ENCODE results near the gene RMI2. TPM values are rescaled to one million over a fixed set of nuclear protein-coding genes. Genes with fewer than 3 reads are reported as not detected.

RMI2 gene
- total and polyA plus RNA-seq, 2 of the 8 experiments (the other 6 are each of a cell fraction or from before 2014, with no cell fraction given), result 58.2 to 96.0 TPM

DNA sequence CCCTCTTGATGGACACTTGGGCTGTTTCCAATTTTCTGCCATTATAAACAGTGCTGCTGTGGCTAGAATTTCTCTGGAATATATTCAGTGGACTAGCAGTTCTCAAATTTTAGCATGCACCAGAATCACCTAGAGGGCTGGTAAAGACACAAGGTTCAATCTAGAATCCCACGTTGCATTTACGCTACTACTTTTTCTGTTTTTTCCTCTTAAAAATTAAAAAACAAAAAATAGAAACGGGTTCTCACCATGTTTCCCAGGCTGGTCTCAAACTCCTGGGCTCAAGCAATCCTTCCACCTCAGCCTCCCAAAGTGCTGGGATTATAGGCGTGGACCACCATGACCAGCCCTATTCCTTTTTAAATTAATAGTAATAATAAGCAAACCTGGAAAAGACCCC, 49.6 kb upstream of the RMI2 start:
- no peak overlapping the region for H4K5ac ChIP-seq (ENCODE audit: insufficient read length, low read depth, low read length)
- peaks cover 5 to 12% (median 9%) of the 10 kb centered on the region in 4 experiments for H3K4me1 ChIP-seq (replicated peaks in 1 of 4; ENCODE audit: control insufficient read depth in 3 of 4, insufficient read depth in 4 of 4, low read length in 3 of 4)
- H3K36me3 ChIP-seq (ENCODE audit: control insufficient read depth in 2 of 4, insufficient read depth in 4 of 4, low read length in 3 of 4), result no peaks in the 10 kb centered on the region
- H2AK5ac ChIP-seq (ENCODE audit: low read depth, low read length), result no peak overlapping the region
- WGBS, 2 experiments (ENCODE audit: extremely low coverage in 1 of 2, insufficient coverage in 1 of 2, insufficient read length in 1 of 2, insufficient replicate concordance in 2 of 2, low coverage in 1 of 2, low lambda C conversion rate in 2 of 2, missing lambda C conversion rate in 1 of 2), result 93% methylated on average over 4 of the region's 4 CpGs; no CpG with 5 or more reads in 1 of the 2 experiments
- TF ChIP-seq POU5F1 (IDR thresholded peaks at IDR 0.05; ENCODE audit: low read depth, low read length), result no peak
- no peak for TF ChIP-seq RNF2 (IDR thresholded peaks at IDR 0.05; ENCODE audit: borderline replicate concordance, low read depth, low read length, missing control alignments, poor library complexity, severe bottlenecking)
- no peaks in the 10 kb centered on the region for H3K23me2 ChIP-seq (ENCODE audit: low read depth, low read length)
- no peaks in the 10 kb centered on the region for H3K79me2 ChIP-seq (ENCODE audit: control insufficient read depth in 1 of 2, insufficient read depth in 2 of 2, low read length in 2 of 2)
- no peak overlapping the region for H2AFZ ChIP-seq (ENCODE audit: low read length)
- no peak overlapping the region for H2BK5ac ChIP-seq (ENCODE audit: low read depth, low read length)
- no peak overlapping the region for H4K91ac ChIP-seq (replicated peaks; ENCODE audit: insufficient read length, low read length)
- no peak for DNase-seq (ENCODE audit: low read depth in 1 of 2, low spot score in 2 of 2)
- FAIRE-seq, result no peak
- no peak overlapping the region for H2BK120ac ChIP-seq (replicated peaks; ENCODE audit: low read depth, low read length)
- no peaks in the 10 kb centered on the region for H3K79me1 ChIP-seq (ENCODE audit: low read depth, low read length)
- POLR2A ChIA-PET (ENCODE audit: partially characterized antibody), result no interaction called here
- H3K4ac ChIP-seq (replicated peaks; ENCODE audit: insufficient read length, low read depth, low read length), result no peak overlapping the region
- no peak overlapping the region for H3K27ac ChIP-seq (ENCODE audit: low read depth, low read length)
- H3K18ac ChIP-seq (ENCODE audit: extremely low read depth, low read length), result no peak overlapping the region
- H3K4me2 ChIP-seq (ENCODE audit: insufficient read depth in 1 of 2, low read depth in 2 of 2, low read length in 2 of 2), result no peak overlapping the region
- no peaks in the 10 kb centered on the region for H4K20me1 ChIP-seq (replicated peaks in 1 of 2; ENCODE audit: control insufficient read depth in 1 of 2, insufficient read depth in 2 of 2, low read length in 2 of 2)
- CTCF ChIA-PET (ENCODE audit: partially characterized antibody), result no interaction called here
- no peak overlapping the region for H4K8ac ChIP-seq (ENCODE audit: extremely low read depth, insufficient read depth, low read length)
- H3K4me3 ChIP-seq (ENCODE audit: extremely low read depth in 1 of 4, insufficient read depth in 2 of 4, low read depth in 3 of 4, low read length in 4 of 4), result no peak overlapping the region
- H3K9me3 ChIP-seq (ENCODE audit: insufficient read depth in 2 of 2, low read depth in 1 of 2, low read length in 1 of 2), result no peaks in the 10 kb centered on the region
- H2BK12ac ChIP-seq (ENCODE audit: low read depth, low read length), result no peak overlapping the region
- H3K56ac ChIP-seq (replicated peaks; ENCODE audit: insufficient read length, low read depth, low read length), result no peak overlapping the region
- no peak overlapping the region for H3K14ac ChIP-seq (ENCODE audit: insufficient read length)
- H2BK20ac ChIP-seq (ENCODE audit: low read length), result no peak overlapping the region
- H3K23ac ChIP-seq (ENCODE audit: insufficient read length), result no peak overlapping the region
- no peaks in the 10 kb centered on the region for H3K27me3 ChIP-seq (replicated peaks in 1 of 4; ENCODE audit: control insufficient read depth in 3 of 4, extremely low read depth in 1 of 4, insufficient read depth in 3 of 4, low read length in 3 of 4)
- no peak overlapping the region for H3K9ac ChIP-seq (replicated peaks in 1 of 4; ENCODE audit: extremely low read depth in 1 of 4, low read depth in 3 of 4, low read length in 3 of 4)
- no peak overlapping the region for H2BK15ac ChIP-seq (ENCODE audit: low read length)
